ENCODE data around the gene FOXG1.

FOXG1 gene

GRCh38 chr14:28754209-28754985 is 12.2 kb upstream of the FOXG1 start:
- whole genome bisulfite sequencing = 31% methylated on average over 8 of the region's 9 CpGs
- DNase-seq = peak; percentile 52
- H2AK5ac ChIP-seq (ENCODE audit: low read length, severe bottlenecking) = no peak overlapping the region
- no peak overlapping the region for H3K27ac ChIP-seq (ENCODE audit: low read length, poor library complexity, severe bottlenecking)
- H4K8ac ChIP-seq (ENCODE audit: low read length) = no peak overlapping the region
- no peaks in the 10 kb centered on the region for H3K79me1 ChIP-seq (replicated peaks; ENCODE audit: low read length, poor library complexity, severe bottlenecking)
- no peak overlapping the region for H4K91ac ChIP-seq (ENCODE audit: low read length)
- no peak overlapping the region for H3K14ac ChIP-seq (ENCODE audit: low read length in 2 of 2)
- no peak overlapping the region for H2BK12ac ChIP-seq (ENCODE audit: low read length in 2 of 2)
- H3K23ac ChIP-seq (ENCODE audit: low read length in 2 of 2) = no peak overlapping the region
- H3K9ac ChIP-seq (ENCODE audit: low read length) = no peak overlapping the region
- H3K4ac ChIP-seq (ENCODE audit: low read depth in 1 of 2, low read length in 2 of 2) = no peak overlapping the region
- no peaks in the 10 kb centered on the region for H3K36me3 ChIP-seq (ENCODE audit: control insufficient read depth in 1 of 2, insufficient read depth in 2 of 2, low read depth in 1 of 2, low read length in 2 of 2)
- H3K4me1 ChIP-seq (ENCODE audit: control insufficient read depth, insufficient read depth, low read depth, low read length) = peaks cover 7% of the 10 kb centered on the region
- H3K4me2 ChIP-seq (ENCODE audit: low read length, poor library complexity, severe bottlenecking) = no peak overlapping the region
- H2BK15ac ChIP-seq (ENCODE audit: low read depth, poor library complexity, severe bottlenecking) = no peak overlapping the region
- H3K27me3 ChIP-seq (ENCODE audit: control insufficient read depth in 1 of 2, insufficient read depth in 1 of 2, low read length in 2 of 2) = peaks cover 46 to 62% of the 10 kb centered on the region in 2 experiments
- H3K18ac ChIP-seq (ENCODE audit: low read depth in 1 of 2, low read length in 2 of 2) = no peak overlapping the region
- H2AFZ ChIP-seq (ENCODE audit: low read depth, low read length) = no peak overlapping the region
- no peaks in the 10 kb centered on the region for H3K9me3 ChIP-seq (ENCODE audit: control insufficient read depth, low read length)
- no peak overlapping the region for H2BK5ac ChIP-seq (ENCODE audit: low read depth, low read length, poor library complexity, severe bottlenecking)
- H2BK120ac ChIP-seq (ENCODE audit: low read depth, low read length) = no peak overlapping the region
- H3K4me3 ChIP-seq (ENCODE audit: insufficient read depth in 1 of 2, low read depth in 1 of 2, low read length in 2 of 2) = no peak overlapping the region

- Histone ChIP-seq H3K9me3 (ENCODE audit: control insufficient read depth, low read length) (no peaks in the 10 kb centered on the region), H3K4me1 (ENCODE audit: control insufficient read depth, insufficient read depth, low read depth, low read length) (peaks cover 9% of the 10 kb centered on the region), H3K4me3 (ENCODE audit: insufficient read depth in 1 of 2, low read depth in 1 of 2, low read length in 2 of 2) (peak overlapping the region in 1 of 2 experiments; percentile 28), H2BK120ac (ENCODE audit: low read depth, low read length) (no peak overlapping the region), H3K9ac (ENCODE audit: low read length) (no peak overlapping the region), H2BK5ac (ENCODE audit: low read depth, low read length, poor library complexity, severe bottlenecking) (no peak overlapping the region), H3K18ac (ENCODE audit: low read depth in 1 of 2, low read length in 2 of 2) (no peak overlapping the region), H3K4ac (ENCODE audit: low read depth in 1 of 2, low read length in 2 of 2) (no peak overlapping the region), H2AFZ (ENCODE audit: low read depth, low read length) (no peak overlapping the region), H3K27ac (ENCODE audit: low read length, poor library complexity, severe bottlenecking) (no peak overlapping the region), H2BK15ac (ENCODE audit: low read depth, poor library complexity, severe bottlenecking) (no peak overlapping the region), H3K14ac (ENCODE audit: low read length in 2 of 2) (no peak overlapping the region), H4K8ac (ENCODE audit: low read length) (no peak overlapping the region), H3K36me3 (ENCODE audit: control insufficient read depth in 1 of 2, insufficient read depth in 2 of 2, low read depth in 1 of 2, low read length in 2 of 2) (no peaks in the 10 kb centered on the region), H3K27me3 (ENCODE audit: control insufficient read depth in 1 of 2, insufficient read depth in 1 of 2, low read length in 2 of 2) (peaks cover 55 to 71% of the 10 kb centered on the region in 2 experiments), H4K91ac (ENCODE audit: low read length) (no peak overlapping the region), H3K4me2 (ENCODE audit: low read length, poor library complexity, severe bottlenecking) (no peak overlapping the region), H2BK12ac (ENCODE audit: low read length in 2 of 2) (no peak overlapping the region), H2AK5ac (ENCODE audit: low read length, severe bottlenecking) (no peak overlapping the region), H3K23ac (ENCODE audit: low read length in 2 of 2) (no peak overlapping the region), H3K79me1 (replicated peaks; ENCODE audit: low read length, poor library complexity, severe bottlenecking) (no peaks in the 10 kb centered on the region)
- WGBS = 7% methylated on average over 8 of the region's 14 CpGs
- no peak for DNase-seq
Observed at GRCh38 chr14:28755198-28755815, 11.3 kb upstream of the FOXG1 start.

GRCh38 chr14:28755884-28756268 is 10.7 kb upstream of the FOXG1 start:
- no peak for DNase-seq
- H3K27ac ChIP-seq (ENCODE audit: low read length, poor library complexity, severe bottlenecking) = no peak overlapping the region
- no peak overlapping the region for H3K14ac ChIP-seq (ENCODE audit: low read length in 2 of 2)
- 19% methylated on average over 3 of the region's 3 CpGs for WGBS
- no peak overlapping the region for H3K18ac ChIP-seq (ENCODE audit: low read depth in 1 of 2, low read length in 2 of 2)
- no peak overlapping the region for H2BK5ac ChIP-seq (ENCODE audit: low read depth, low read length, poor library complexity, severe bottlenecking)
- no peak overlapping the region for H2AK5ac ChIP-seq (ENCODE audit: low read length, severe bottlenecking)
- no peak overlapping the region for H2BK120ac ChIP-seq (ENCODE audit: low read depth, low read length)
- peaks cover 9% of the 10 kb centered on the region for H3K4me1 ChIP-seq (ENCODE audit: control insufficient read depth, insufficient read depth, low read depth, low read length)
- H3K4ac ChIP-seq (ENCODE audit: low read depth in 1 of 2, low read length in 2 of 2) = no peak overlapping the region
- H2BK15ac ChIP-seq (ENCODE audit: low read depth, poor library complexity, severe bottlenecking) = no peak overlapping the region
- H3K27me3 ChIP-seq (ENCODE audit: control insufficient read depth in 1 of 2, insufficient read depth in 1 of 2, low read length in 2 of 2) = peaks cover 61 to 76% of the 10 kb centered on the region in 2 experiments
- no peak overlapping the region for H3K23ac ChIP-seq (ENCODE audit: low read length in 2 of 2)
- no peak overlapping the region for H4K8ac ChIP-seq (ENCODE audit: low read length)
- no peak overlapping the region for H3K4me3 ChIP-seq (ENCODE audit: insufficient read depth in 1 of 2, low read depth in 1 of 2, low read length in 2 of 2)
- H3K36me3 ChIP-seq (ENCODE audit: control insufficient read depth in 1 of 2, insufficient read depth in 2 of 2, low read depth in 1 of 2, low read length in 2 of 2) = no peaks in the 10 kb centered on the region
- H3K9ac ChIP-seq (ENCODE audit: low read length) = no peak overlapping the region
- H3K79me1 ChIP-seq (replicated peaks; ENCODE audit: low read length, poor library complexity, severe bottlenecking) = no peaks in the 10 kb centered on the region
- no peak overlapping the region for H2BK12ac ChIP-seq (ENCODE audit: low read length in 2 of 2)
- no peak overlapping the region for H2AFZ ChIP-seq (ENCODE audit: low read depth, low read length)
- no peak overlapping the region for H4K91ac ChIP-seq (ENCODE audit: low read length)
- H3K9me3 ChIP-seq (ENCODE audit: control insufficient read depth, low read length) = no peaks in the 10 kb centered on the region
- H3K4me2 ChIP-seq (ENCODE audit: low read length, poor library complexity, severe bottlenecking) = no peak overlapping the region

GRCh38 chr14:28756269-28756883 is 10.2 kb upstream of the FOXG1 start:
- no peak overlapping the region for H3K27ac ChIP-seq (ENCODE audit: low read length, poor library complexity, severe bottlenecking)
- DNase-seq = no peak
- H2BK5ac ChIP-seq (ENCODE audit: low read depth, low read length, poor library complexity, severe bottlenecking) = no peak overlapping the region
- H2AK5ac ChIP-seq (ENCODE audit: low read length, severe bottlenecking) = no peak overlapping the region
- H3K23ac ChIP-seq (ENCODE audit: low read length in 2 of 2) = no peak overlapping the region
- no peak overlapping the region for H4K8ac ChIP-seq (ENCODE audit: low read length)
- H4K91ac ChIP-seq (ENCODE audit: low read length) = no peak overlapping the region
- WGBS = 3% methylated on average over 15 of the region's 18 CpGs
- peaks cover 66 to 76% of the 10 kb centered on the region in 2 experiments for H3K27me3 ChIP-seq (ENCODE audit: control insufficient read depth in 1 of 2, insufficient read depth in 1 of 2, low read length in 2 of 2)
- no peaks in the 10 kb centered on the region for H3K9me3 ChIP-seq (ENCODE audit: control insufficient read depth, low read length)
- no peak overlapping the region for H2BK120ac ChIP-seq (ENCODE audit: low read depth, low read length)
- H3K36me3 ChIP-seq (ENCODE audit: control insufficient read depth in 1 of 2, insufficient read depth in 2 of 2, low read depth in 1 of 2, low read length in 2 of 2) = no peaks in the 10 kb centered on the region
- H3K4me3 ChIP-seq (ENCODE audit: insufficient read depth in 1 of 2, low read depth in 1 of 2, low read length in 2 of 2) = no peak overlapping the region
- no peaks in the 10 kb centered on the region for H3K79me1 ChIP-seq (replicated peaks; ENCODE audit: low read length, poor library complexity, severe bottlenecking)
- no peak overlapping the region for H2BK12ac ChIP-seq (ENCODE audit: low read length in 2 of 2)
- no peak overlapping the region for H3K14ac ChIP-seq (ENCODE audit: low read length in 2 of 2)
- H3K4ac ChIP-seq (ENCODE audit: low read depth in 1 of 2, low read length in 2 of 2) = no peak overlapping the region
- H3K18ac ChIP-seq (ENCODE audit: low read depth in 1 of 2, low read length in 2 of 2) = no peak overlapping the region
- H3K4me2 ChIP-seq (ENCODE audit: low read length, poor library complexity, severe bottlenecking) = no peak overlapping the region
- no peak overlapping the region for H3K9ac ChIP-seq (ENCODE audit: low read length)
- peaks cover 9% of the 10 kb centered on the region for H3K4me1 ChIP-seq (ENCODE audit: control insufficient read depth, insufficient read depth, low read depth, low read length)
- no peak overlapping the region for H2AFZ ChIP-seq (ENCODE audit: low read depth, low read length)
- no peak overlapping the region for H2BK15ac ChIP-seq (ENCODE audit: low read depth, poor library complexity, severe bottlenecking)
